Neural progenitor cell (in vitro differentiated cells): ENCODE results near the gene BCORL1. TPM values are rescaled to one million over a fixed set of nuclear protein-coding genes. Genes with fewer than 3 reads are reported as not detected.

Experiments used
- DNase-seq: peaks from one replicate; pipeline ENCODE4 v3.0.0-alpha.2; 2016; ENCODE audit warnings: low spot score
- H2AFZ ChIP-seq: fragments of 200-600 bp; sonication (generic); replicated peaks from 2 replicates; pipeline ENCODE4 v1.6.1; 2016; ENCODE audit warnings: antibody characterized with exemption
- H3F3A ChIP-seq: fragments of 200-600 bp; sonication (generic); 2 replicates; pipeline ENCODE4 v1.6.1; 2016; ENCODE audit warnings: antibody characterized with exemption, low read depth
- H3K27ac ChIP-seq: fragments of 200-600 bp; sonication (generic); 2 replicates; pipeline ENCODE4 v1.5.1; 2016; ENCODE audit warnings: mild to moderate bottlenecking
- H3K27me3 ChIP-seq: fragments of 200-600 bp; sonication (generic); 2 replicates; pipeline ENCODE4 v1.6.1; 2016; ENCODE audit warnings: mild to moderate bottlenecking, moderate library complexity
- H3K36me3 ChIP-seq: fragments of 200-600 bp; sonication (generic); 2 replicates; pipeline ENCODE4 v1.5.1; 2016
- H3K4me1 ChIP-seq: fragments of 200-600 bp; sonication (generic); 2 replicates; pipeline ENCODE4 v1.6.1; 2016; ENCODE audit warnings: mixed run types
- H3K4me2 ChIP-seq: fragments of 200-600 bp; sonication (generic); 2 replicates; pipeline ENCODE4 v1.6.1; 2016
- H3K4me3 ChIP-seq: fragments of 200-600 bp; sonication (generic); 2 replicates; pipeline ENCODE4 v1.5.1; 2016
- H3K79me2 ChIP-seq: fragments of 200-600 bp; sonication (generic); 2 replicates; pipeline ENCODE4 v1.6.1; 2016; ENCODE audit warnings: low read depth
- H3K9ac ChIP-seq: fragments of 200-600 bp; sonication (generic); 2 replicates; pipeline ENCODE4 v1.6.1; 2016
- H3K9me3 ChIP-seq: fragments of 200-600 bp; sonication (generic); 2 replicates; pipeline ENCODE4 v1.5.1; 2016; ENCODE audit warnings: low read depth
- H4K20me1 ChIP-seq: fragments of 200-600 bp; sonication (generic); 2 replicates; pipeline ENCODE4 v1.6.1; 2016; ENCODE audit warnings: low read depth
- H3K27ac Mint-ChIP-seq: 3 replicates; pipeline ENCODE4 v1.8.0; 2021; ENCODE audit warnings: mixed read lengths
- H3K27me3 Mint-ChIP-seq: 2 replicates; pipeline ENCODE4 v1.8.0; 2022; ENCODE audit warnings: low read depth, mild to moderate bottlenecking, inconsistent platforms, moderate library complexity, mixed read lengths; ENCODE audit not compliant: insufficient read depth
- H3K36me3 Mint-ChIP-seq: 3 replicates; pipeline ENCODE4 v1.8.0; 2021; ENCODE audit warnings: mixed read lengths
- H3K4me1 Mint-ChIP-seq: 3 replicates; pipeline ENCODE4 v1.8.0; 2021; ENCODE audit warnings: mixed read lengths
- H3K4me3 Mint-ChIP-seq: 3 replicates; pipeline ENCODE4 v1.8.0; 2021; ENCODE audit warnings: mild to moderate bottlenecking, moderate library complexity, mixed read lengths
- H3K9me3 Mint-ChIP-seq: 3 replicates; pipeline ENCODE4 v1.8.0; 2020; ENCODE audit warnings: mixed read lengths
- CTCF ChIP-seq: fragments of 200-600 bp; sonication (generic); IDR thresholded peaks from 2 replicates; pipeline ENCODE4 v1.5.1; 2017; ENCODE audit warnings: antibody characterized with exemption, mild to moderate bottlenecking
- EZH2 ChIP-seq: fragments of 200-600 bp; sonication (generic); IDR thresholded peaks from 2 replicates; pipeline ENCODE4 v1.6.1; 2017; ENCODE audit warnings: antibody characterized with exemption, mild to moderate bottlenecking, moderate library complexity
- EZH2phosphoT487 ChIP-seq: fragments of 200-600 bp; sonication (generic); IDR thresholded peaks from 2 replicates; pipeline ENCODE4 v1.6.1; 2017; ENCODE audit warnings: antibody characterized with exemption
- total RNA-seq: library from RNA; depleted of rRNA; stranded (reverse); fragments of >200 nt; gene quantifications from 2 replicates; pipeline ENCODE4 v1.2.3, GENCODE V29; 2015; ENCODE audit warnings: low replicate concordance

Gene BCORL1
- total RNA-seq, 1 donor from 2014 or later, result 5.1 TPM

GRCh38 chrX:129954804-129955203 lies 27.6 kb upstream of the BCORL1 start:
- Mint-ChIP-seq H3K4me1 (peaks cover 68% of the 10 kb centered on the region), H3K36me3 (no peaks in the 10 kb centered on the region), H3K9me3 (no peaks in the 10 kb centered on the region), H3K27me3 (peaks cover 31% of the 10 kb centered on the region), H3K4me3 (peak overlapping the region; percentile 52), H3K27ac (no peak overlapping the region)
- Histone ChIP-seq H4K20me1 (no peaks in the 10 kb centered on the region), H3K27ac (no peak overlapping the region), H3K27me3 (peaks cover 40% of the 10 kb centered on the region), H3K79me2 (no peaks in the 10 kb centered on the region), H3K4me3 (no peak overlapping the region), H3F3A (peaks cover 59% of the 10 kb centered on the region), H3K4me2 (peak overlapping the region; percentile 22), H3K9me3 (no peaks in the 10 kb centered on the region), H3K9ac (no peak overlapping the region), H2AFZ (no peak overlapping the region), H3K36me3 (no peaks in the 10 kb centered on the region), H3K4me1 (peaks cover 16% of the 10 kb centered on the region)
- no peak for DNase-seq
- no peak for TF ChIP-seq EZH2phosphoT487
- no peak for TF ChIP-seq CTCF
- no peak for TF ChIP-seq EZH2

DNA sequence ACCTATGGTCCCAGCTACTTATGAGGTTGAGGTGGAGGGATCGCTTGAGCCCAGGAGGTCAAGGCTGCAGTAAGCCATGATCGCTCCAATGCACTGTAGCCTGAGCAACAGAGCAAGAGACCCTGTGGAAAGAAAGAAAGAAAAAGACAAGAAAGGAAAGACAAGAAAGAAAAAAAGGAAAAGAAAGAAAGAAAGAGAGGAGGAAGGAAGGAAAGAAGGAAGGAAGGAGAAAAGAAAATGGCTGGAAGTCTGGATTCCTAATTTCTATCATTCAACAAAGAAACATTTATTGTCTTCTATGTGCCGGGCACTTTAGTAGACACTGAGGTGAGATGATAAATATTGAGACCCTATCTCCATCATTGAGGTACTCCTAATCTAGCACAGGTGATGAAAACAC lies 26.8 kb upstream of the BCORL1 start:
- peak overlapping the region; percentile 44 for H3K4me3 Mint-ChIP-seq
- no peak overlapping the region for H2AFZ ChIP-seq
- DNase-seq, result no peak
- no peak overlapping the region for H3K4me3 ChIP-seq
- peaks cover 31% of the 10 kb centered on the region for H3K27me3 Mint-ChIP-seq
- H3K27me3 ChIP-seq, result peaks cover 49% of the 10 kb centered on the region
- H4K20me1 ChIP-seq, result no peaks in the 10 kb centered on the region
- no peaks in the 10 kb centered on the region for H3K36me3 Mint-ChIP-seq
- H3K4me1 Mint-ChIP-seq, result peaks cover 70% of the 10 kb centered on the region
- no peaks in the 10 kb centered on the region for H3K9me3 ChIP-seq
- no peak overlapping the region for H3K9ac ChIP-seq
- no peak overlapping the region for H3K4me2 ChIP-seq
- H3K4me1 ChIP-seq, result peaks cover 16% of the 10 kb centered on the region
- H3K79me2 ChIP-seq, result no peaks in the 10 kb centered on the region
- no peaks in the 10 kb centered on the region for H3K36me3 ChIP-seq
- no peak overlapping the region for H3K27ac Mint-ChIP-seq
- H3F3A ChIP-seq, result peaks cover 66% of the 10 kb centered on the region
- TF ChIP-seq EZH2 (no peak), CTCF (no peak), EZH2phosphoT487 (no peak)
- H3K27ac ChIP-seq, result no peak overlapping the region
- no peaks in the 10 kb centered on the region for H3K9me3 Mint-ChIP-seq

DNA sequence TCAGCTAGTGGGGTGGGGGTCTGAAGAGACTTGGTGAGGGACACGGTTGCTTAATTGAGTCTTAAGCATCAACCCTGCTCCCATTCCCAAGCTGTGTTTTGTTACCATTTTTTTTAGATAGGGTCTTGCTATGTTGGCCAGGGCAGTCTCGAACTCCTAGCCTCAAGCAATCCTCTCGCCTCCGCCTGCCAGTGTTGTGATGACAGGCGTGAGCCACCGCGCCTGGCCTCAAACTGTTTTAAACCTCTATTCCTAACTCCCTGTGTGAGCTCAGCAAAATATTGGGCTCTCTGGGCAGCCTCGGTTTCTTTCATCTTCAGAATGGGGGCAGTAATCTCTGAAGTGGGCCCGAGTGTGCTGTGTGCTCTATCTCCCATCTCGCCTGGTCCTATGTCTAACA lies 26.3 kb upstream of the BCORL1 start:
- H3K36me3 Mint-ChIP-seq, result no peaks in the 10 kb centered on the region
- H3K36me3 ChIP-seq, result no peaks in the 10 kb centered on the region
- H3K27me3 ChIP-seq, result peaks cover 54% of the 10 kb centered on the region
- TF ChIP-seq EZH2phosphoT487, result no peak
- no peak for TF ChIP-seq CTCF
- TF ChIP-seq EZH2, result no peak
- H2AFZ ChIP-seq, result no peak overlapping the region
- H3K4me1 Mint-ChIP-seq, result peaks cover 73% of the 10 kb centered on the region
- H3K9me3 Mint-ChIP-seq, result no peaks in the 10 kb centered on the region
- peaks cover 71% of the 10 kb centered on the region for H3F3A ChIP-seq
- no peak for DNase-seq
- H3K9me3 ChIP-seq, result no peaks in the 10 kb centered on the region
- no peak overlapping the region for H3K27ac Mint-ChIP-seq
- peak overlapping the region; percentile 44 for H3K4me3 ChIP-seq
- H3K9ac ChIP-seq, result no peak overlapping the region
- peak overlapping the region; percentile 44 for H3K4me3 Mint-ChIP-seq
- H3K27ac ChIP-seq, result no peak overlapping the region
- no peaks in the 10 kb centered on the region for H4K20me1 ChIP-seq
- H3K27me3 Mint-ChIP-seq, result peaks cover 28% of the 10 kb centered on the region
- peaks cover 16% of the 10 kb centered on the region for H3K4me1 ChIP-seq
- H3K79me2 ChIP-seq, result no peaks in the 10 kb centered on the region
- H3K4me2 ChIP-seq, result peak overlapping the region; percentile 85
